HL-60 (cell line): ENCODE measurements around the gene ZNF768.

Source experiments
- DNase-seq, 2 experiments: peaks; one replicate each; pipeline ENCODE4 v3.0.0-alpha.2; 2010 to 2020; ENCODE audit warnings: low read depth in 1 of 2, low spot score in 1 of 2
- H3K27ac ChIP-seq: fragments of 250-450 bp; sonication (Bioruptor Pico); replicated peaks from 2 replicates; pipeline ENCODE4 v1.5.1; 2020; ENCODE audit warnings: mild to moderate bottlenecking, moderate library complexity
- H3K27me3 ChIP-seq: fragments of 250-450 bp; sonication (Bioruptor Pico); 2 replicates; pipeline ENCODE4 v1.5.1; 2021; ENCODE audit warnings: mild to moderate bottlenecking, moderate library complexity; ENCODE audit not compliant: insufficient read depth, poor library complexity, severe bottlenecking
- H3K4me3 ChIP-seq: replicated peaks from 2 replicates; pipeline ENCODE4 v1.5.1; 2011; ENCODE audit warnings: mild to moderate bottlenecking, control low read depth, low read length; ENCODE audit not compliant: insufficient read depth
- GABPA ChIP-seq: IDR thresholded peaks from 2 replicates; pipeline ENCODE4 v1.6.1; 2012; ENCODE audit warnings: low read depth
- POLR2AphosphoS5 ChIP-seq: IDR thresholded peaks from 2 replicates; pipeline ENCODE4 v1.6.1; 2012; ENCODE audit warnings: low read depth
- REST ChIP-seq: IDR thresholded peaks from 2 replicates; pipeline ENCODE4 v1.6.1; 2012; ENCODE audit warnings: low read depth; ENCODE audit not compliant: insufficient replicate concordance
- SPI1 ChIP-seq: IDR thresholded peaks from 2 replicates; pipeline ENCODE4 v1.6.1; 2012; ENCODE audit warnings: low read depth, mild to moderate bottlenecking, borderline replicate concordance
- TF ChIP-seq, protein P1 (sequence below): IDR thresholded peaks from one replicate; pipeline ENCODE4 v1.5.1; 2011; ENCODE audit warnings: low read length, control low read depth, inconsistent platforms; ENCODE audit not compliant: insufficient read depth

Gene ZNF768

DNA sequence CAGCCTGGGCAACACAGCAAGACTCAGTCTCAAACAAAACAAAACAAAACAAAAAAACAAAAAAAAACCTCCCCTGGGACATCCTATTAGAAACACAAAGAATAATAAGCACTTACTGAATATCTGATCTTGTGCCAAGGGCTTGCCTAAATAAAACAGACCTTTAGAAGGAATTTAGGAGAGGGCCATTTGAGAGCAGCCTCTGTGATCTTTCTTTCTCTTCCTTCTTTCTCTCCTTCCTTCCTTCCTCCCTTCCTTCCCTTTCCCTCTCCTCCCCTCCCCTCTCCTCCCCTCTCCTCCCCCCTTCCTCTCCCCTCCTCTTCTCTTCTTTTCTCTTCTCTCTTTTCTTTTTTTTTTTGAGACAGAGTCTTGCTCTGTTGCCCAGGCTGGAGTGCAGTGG, 41.5 kb downstream of the ZNF768 start:
- Histone ChIP-seq H3K27me3 (no peaks in the 10 kb centered on the region), H3K27ac (no peak overlapping the region), H3K4me3 (no peak overlapping the region)
- no peak for DNase-seq
- no peak for TF ChIP-seq GABPA
- no peak for TF ChIP-seq REST
- TF ChIP-seq POLR2AphosphoS5: no peak
- TF ChIP-seq, protein P1, sequence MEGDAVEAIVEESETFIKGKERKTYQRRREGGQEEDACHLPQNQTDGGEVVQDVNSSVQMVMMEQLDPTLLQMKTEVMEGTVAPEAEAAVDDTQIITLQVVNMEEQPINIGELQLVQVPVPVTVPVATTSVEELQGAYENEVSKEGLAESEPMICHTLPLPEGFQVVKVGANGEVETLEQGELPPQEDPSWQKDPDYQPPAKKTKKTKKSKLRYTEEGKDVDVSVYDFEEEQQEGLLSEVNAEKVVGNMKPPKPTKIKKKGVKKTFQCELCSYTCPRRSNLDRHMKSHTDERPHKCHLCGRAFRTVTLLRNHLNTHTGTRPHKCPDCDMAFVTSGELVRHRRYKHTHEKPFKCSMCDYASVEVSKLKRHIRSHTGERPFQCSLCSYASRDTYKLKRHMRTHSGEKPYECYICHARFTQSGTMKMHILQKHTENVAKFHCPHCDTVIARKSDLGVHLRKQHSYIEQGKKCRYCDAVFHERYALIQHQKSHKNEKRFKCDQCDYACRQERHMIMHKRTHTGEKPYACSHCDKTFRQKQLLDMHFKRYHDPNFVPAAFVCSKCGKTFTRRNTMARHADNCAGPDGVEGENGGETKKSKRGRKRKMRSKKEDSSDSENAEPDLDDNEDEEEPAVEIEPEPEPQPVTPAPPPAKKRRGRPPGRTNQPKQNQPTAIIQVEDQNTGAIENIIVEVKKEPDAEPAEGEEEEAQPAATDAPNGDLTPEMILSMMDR: no peak
- TF ChIP-seq SPI1: no peak

DNA sequence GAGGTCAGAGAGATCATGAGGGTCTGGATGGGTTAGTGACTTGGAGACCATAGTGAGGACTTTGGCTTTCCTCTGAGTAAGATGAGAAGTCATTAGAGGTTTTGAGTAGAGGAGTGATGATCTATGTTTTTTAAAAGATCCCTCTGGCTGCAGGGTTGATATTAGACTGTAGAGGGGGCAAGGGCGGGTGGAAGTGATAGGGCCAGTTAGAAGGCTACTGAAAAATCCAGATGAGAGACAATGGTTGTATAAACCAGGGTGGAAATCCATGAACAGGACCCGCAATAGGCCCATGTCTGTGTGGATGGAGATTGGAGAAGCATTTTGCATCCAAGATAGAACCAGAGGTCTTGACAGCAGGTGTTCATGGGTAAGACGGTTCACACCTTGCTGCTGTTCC, 44.0 kb downstream of the ZNF768 start:
- H3K27ac ChIP-seq: no peak overlapping the region
- DNase-seq: no peak
- TF ChIP-seq, protein P1: no peak
- no peak for TF ChIP-seq GABPA
- no peak for TF ChIP-seq SPI1
- TF ChIP-seq POLR2AphosphoS5: no peak
- no peak for TF ChIP-seq REST

GRCh38 chr16:30481381-30481780, 45.0 kb downstream of the ZNF768 start:
- DNase-seq: no peak
- H3K4me3 ChIP-seq: no peak overlapping the region
- H3K27ac ChIP-seq: no peak overlapping the region
- H3K27me3 ChIP-seq: no peaks in the 10 kb centered on the region
- TF ChIP-seq, protein P1: no peak
- TF ChIP-seq REST (no peak), GABPA (no peak), POLR2AphosphoS5 (no peak), SPI1 (no peak)

More for the DNA sequence above, 44.0 kb downstream of the ZNF768 start:
- no peaks in the 10 kb centered on the region for H3K27me3 ChIP-seq
- H3K4me3 ChIP-seq: no peak overlapping the region
